ENCODE data around the gene GRIA1. TPM values are rescaled to one million over a fixed set of nuclear protein-coding genes. Genes with fewer than 3 reads are reported as not detected.

GRIA1 gene
- total RNA-seq, 2 donors from 2014 or later: 2.7 TPM; not detected in 1

DNA sequence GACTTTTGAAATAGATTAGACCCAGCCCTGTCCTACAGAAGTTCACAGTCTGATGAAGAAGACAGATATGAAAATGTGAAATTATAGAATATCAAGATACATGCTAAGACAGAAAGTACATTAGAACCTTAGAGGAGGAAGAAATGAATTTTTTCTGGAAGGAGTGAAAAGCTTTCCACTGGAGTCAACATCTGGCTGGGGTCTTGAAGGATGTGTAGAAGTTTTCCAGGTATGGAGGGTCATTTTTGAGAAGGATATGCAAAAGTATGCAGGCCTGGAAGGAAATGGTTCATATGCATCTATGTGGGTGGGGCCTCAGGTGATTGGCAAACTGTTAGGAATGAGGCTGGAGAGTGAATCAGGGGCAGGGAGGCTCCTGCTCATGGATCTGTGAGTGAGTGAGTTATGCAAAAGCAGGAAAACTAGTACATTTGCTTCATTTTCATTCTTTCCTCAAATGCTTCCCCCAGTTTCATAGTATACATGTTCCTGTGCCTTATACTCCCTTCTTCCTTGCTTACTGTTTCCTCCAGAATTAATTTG lies 142.3 kb downstream of the GRIA1 start:
- Histone ChIP-seq H3K4me1 (replicated peaks) (no peaks in the 10 kb centered on the region), H3K9me3 (no peaks in the 10 kb centered on the region), H3K27me3 (replicated peaks; ENCODE audit: insufficient read depth) (no peaks in the 10 kb centered on the region), H3K27ac (no peak overlapping the region), H3K4me3 (no peak overlapping the region), H3K36me3 (no peaks in the 10 kb centered on the region)
- TF ChIP-seq POLR2AphosphoS5 (IDR thresholded peaks at IDR 0.05) (no peak), POLR2A (IDR thresholded peaks at IDR 0.05) (no peak)
- TF ChIP-seq, protein P1, sequence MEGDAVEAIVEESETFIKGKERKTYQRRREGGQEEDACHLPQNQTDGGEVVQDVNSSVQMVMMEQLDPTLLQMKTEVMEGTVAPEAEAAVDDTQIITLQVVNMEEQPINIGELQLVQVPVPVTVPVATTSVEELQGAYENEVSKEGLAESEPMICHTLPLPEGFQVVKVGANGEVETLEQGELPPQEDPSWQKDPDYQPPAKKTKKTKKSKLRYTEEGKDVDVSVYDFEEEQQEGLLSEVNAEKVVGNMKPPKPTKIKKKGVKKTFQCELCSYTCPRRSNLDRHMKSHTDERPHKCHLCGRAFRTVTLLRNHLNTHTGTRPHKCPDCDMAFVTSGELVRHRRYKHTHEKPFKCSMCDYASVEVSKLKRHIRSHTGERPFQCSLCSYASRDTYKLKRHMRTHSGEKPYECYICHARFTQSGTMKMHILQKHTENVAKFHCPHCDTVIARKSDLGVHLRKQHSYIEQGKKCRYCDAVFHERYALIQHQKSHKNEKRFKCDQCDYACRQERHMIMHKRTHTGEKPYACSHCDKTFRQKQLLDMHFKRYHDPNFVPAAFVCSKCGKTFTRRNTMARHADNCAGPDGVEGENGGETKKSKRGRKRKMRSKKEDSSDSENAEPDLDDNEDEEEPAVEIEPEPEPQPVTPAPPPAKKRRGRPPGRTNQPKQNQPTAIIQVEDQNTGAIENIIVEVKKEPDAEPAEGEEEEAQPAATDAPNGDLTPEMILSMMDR (IDR thresholded peaks at IDR 0.05): no peak
- intact Hi-C loops (cut with DNase I): no loop called here
- no peak for DNase-seq (ENCODE audit: low spot score)

DNA sequence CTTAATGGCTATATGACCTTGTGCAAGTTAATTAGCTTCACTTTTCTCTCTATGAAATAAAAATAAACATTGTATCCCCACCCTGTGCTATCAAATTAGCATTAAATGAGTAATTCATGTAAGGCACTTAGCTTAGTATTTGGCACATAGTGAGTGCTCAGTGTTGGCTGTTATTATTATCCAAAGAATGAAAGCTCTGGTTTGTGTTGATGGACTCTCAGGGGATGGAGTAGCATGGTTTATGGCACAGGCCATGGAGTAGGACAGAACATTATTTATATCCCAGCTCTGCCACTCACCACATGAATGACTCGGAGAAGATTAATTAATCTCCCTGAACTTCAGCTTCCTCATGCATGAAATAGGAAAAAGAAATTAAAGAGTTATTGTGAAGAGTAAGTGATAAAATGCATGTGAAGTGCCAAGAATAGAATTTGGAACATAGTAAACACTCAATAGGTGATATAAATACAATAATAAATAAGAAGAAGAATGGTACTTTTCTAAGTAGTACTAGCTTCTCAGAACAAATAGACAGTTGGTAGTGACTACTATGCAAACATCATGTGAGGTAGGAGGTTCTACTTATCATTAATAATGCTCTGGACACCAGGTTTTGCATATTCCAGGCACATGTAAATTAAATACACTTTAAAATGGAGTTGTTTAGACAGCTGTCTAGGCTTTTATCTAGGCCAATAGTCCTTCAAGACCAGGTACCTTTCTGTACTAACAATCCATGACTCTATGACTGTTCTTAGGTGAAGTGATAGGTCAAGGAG lies 146.4 kb downstream of the GRIA1 start:
- Histone ChIP-seq H3K27ac (no peak overlapping the region), H3K4me1 (replicated peaks) (no peaks in the 10 kb centered on the region), H3K9me3 (no peaks in the 10 kb centered on the region), H3K36me3 (no peaks in the 10 kb centered on the region), H3K27me3 (replicated peaks; ENCODE audit: insufficient read depth) (no peaks in the 10 kb centered on the region), H3K4me3 (no peak overlapping the region)
- DNase-seq (ENCODE audit: low spot score): no peak
- intact Hi-C loops (cut with DNase I): no loop called here
- WGBS: 79% methylated on average over 1 of the region's 1 CpG
- TF ChIP-seq POLR2A (IDR thresholded peaks at IDR 0.05) (no peak), POLR2AphosphoS5 (IDR thresholded peaks at IDR 0.05) (no peak)
- TF ChIP-seq, protein P1 (IDR thresholded peaks at IDR 0.05): no peak

DNA sequence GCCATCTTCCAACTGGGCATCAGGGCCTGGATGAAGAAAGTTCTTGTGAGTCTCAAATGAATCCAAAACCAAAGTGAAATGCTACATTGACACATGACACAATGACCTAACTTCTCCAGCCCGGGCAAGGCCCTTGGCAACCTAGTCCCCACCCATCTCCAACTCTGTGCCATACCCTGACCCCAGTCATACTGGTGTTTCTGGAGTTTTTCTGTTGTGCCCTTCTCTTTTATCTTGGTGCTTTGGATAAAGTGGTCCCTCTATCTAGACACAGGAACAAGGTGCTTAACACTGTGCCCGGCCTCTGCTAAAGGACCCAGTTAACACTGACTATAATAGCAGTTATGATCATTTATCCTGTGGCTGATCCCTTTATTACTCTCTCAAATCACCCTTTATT lies 149.8 kb downstream of the GRIA1 start:
- Histone ChIP-seq H3K4me3 (no peak overlapping the region), H3K27me3 (replicated peaks; ENCODE audit: insufficient read depth) (no peaks in the 10 kb centered on the region), H3K4me1 (replicated peaks) (no peaks in the 10 kb centered on the region), H3K36me3 (no peaks in the 10 kb centered on the region), H3K27ac (no peak overlapping the region), H3K9me3 (no peaks in the 10 kb centered on the region)
- TF ChIP-seq, protein P1 (IDR thresholded peaks at IDR 0.05): no peak
- TF ChIP-seq POLR2AphosphoS5 (IDR thresholded peaks at IDR 0.05) (no peak), POLR2A (IDR thresholded peaks at IDR 0.05) (no peak)
- no peak for DNase-seq (ENCODE audit: low spot score)
- intact Hi-C loops (cut with DNase I): no loop called here
- 83% methylated on average over 2 of the region's 2 CpGs for WGBS

DNA sequence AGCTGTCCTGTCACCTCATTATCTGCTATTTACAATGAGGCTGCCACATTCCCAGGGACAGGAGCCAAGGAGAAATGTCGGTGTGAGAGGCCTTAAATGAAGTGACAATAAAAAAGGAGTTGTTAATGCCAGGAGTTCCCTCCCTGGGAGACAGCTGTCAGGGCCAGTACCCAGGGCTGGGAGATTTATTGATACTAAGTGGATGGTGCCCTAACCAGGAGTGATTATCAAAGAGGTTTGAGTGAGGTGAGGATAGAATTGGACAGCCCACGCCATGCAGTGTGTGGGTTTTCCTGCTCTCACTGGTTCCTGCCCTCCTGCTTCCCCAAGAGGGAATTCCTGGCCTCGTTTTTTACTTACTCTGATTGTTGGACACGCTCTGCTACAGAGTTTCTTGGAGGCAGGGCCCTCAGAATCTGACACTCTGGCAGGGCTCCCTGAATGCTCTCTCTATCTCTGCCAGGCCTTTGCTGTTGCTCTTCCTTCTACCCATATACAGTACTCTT lies 150.8 kb downstream of the GRIA1 start:
- 10% methylated on average over 4 of the region's 4 CpGs for whole genome bisulfite sequencing
- Histone ChIP-seq H3K4me1 (replicated peaks) (no peaks in the 10 kb centered on the region), H3K27me3 (replicated peaks; ENCODE audit: insufficient read depth) (no peaks in the 10 kb centered on the region), H3K4me3 (no peak overlapping the region), H3K36me3 (no peaks in the 10 kb centered on the region), H3K27ac (no peak overlapping the region), H3K9me3 (no peaks in the 10 kb centered on the region)
- TF ChIP-seq, protein P1 (IDR thresholded peaks at IDR 0.05): no peak
- no peak for TF ChIP-seq POLR2A (IDR thresholded peaks at IDR 0.05)
- no peak for TF ChIP-seq POLR2AphosphoS5 (IDR thresholded peaks at IDR 0.05)
- intact Hi-C loops (cut with DNase I): no loop called here
- DNase-seq (ENCODE audit: low spot score): no peak
